Measurements from ENCODE around the gene GPC5. TPM values are rescaled to one million over a fixed set of nuclear protein-coding genes. Genes with fewer than 3 reads are reported as not detected.
"Not testable (repeated sequence)": the region's sequence is repeated elsewhere in the genome, so short reads cannot be mapped to it uniquely, and the experiment has no call there.

The GPC5 gene
- total RNA-seq, 2 donors from 2014 or later: not detected

DNA sequence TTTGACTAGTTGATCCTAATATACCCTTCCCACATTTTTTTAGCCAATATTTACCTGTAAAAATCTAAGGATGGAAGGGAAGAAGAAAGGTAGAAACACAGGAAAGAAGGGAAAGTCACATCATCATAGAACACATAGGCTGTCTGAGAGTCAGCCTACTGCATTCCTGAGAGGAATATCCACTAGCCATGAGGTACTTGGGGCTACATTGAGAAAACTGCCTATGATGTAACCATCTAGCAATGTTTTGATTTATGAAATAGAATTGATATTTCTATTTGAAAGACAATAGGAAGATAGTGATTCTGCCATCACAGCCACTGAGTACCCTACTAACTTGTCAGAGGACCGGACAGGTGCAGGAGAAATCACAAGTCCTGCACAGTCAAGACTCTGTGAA, 873.8 kb downstream of the GPC5 start:
- intact Hi-C loops (cut with DNase I): no loop called here
- WGBS, 2 donors: 79 to 100% methylated on average over 1 of the region's 1 CpG
- H3K36me3 ChIP-seq (replicated peaks in 1 of 2; ENCODE audit: insufficient read depth in 1 of 2, low read depth in 2 of 2): no peaks in the 10 kb centered on the region

DNA sequence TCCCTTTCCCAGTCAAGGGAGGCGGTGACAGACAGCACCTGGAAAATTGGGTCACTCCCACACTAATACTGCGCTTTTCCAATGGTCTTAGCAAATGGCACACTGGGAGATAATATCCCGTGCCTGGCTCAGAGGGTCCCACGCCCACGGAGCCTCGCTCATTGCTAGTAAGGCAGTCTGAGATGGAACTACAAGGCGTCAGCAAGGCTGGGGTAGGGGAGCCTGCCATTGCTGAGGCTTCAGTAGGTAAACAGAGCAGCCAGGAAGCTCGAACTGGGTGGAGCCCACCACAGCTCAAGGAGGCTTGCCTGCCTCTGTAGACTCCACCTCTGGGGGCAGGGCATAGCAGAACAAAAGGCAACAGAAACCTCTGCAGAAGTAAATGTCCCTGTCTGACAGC, 882.6 kb downstream of the GPC5 start:
- DNase-seq; H3K4me3 ChIP-seq; ATAC-seq; H3K36me3 ChIP-seq (replicated peaks in 1 of 2; ENCODE audit: insufficient read depth in 1 of 2, low read depth in 2 of 2); H3K27ac ChIP-seq; H3K27me3 ChIP-seq; intact Hi-C loops (cut with DNase I); H3K9me3 ChIP-seq; H3K4me1 ChIP-seq: not testable (repeated sequence)
- 70 to 82% methylated on average over 7 to 8 of the region's 8 CpGs for WGBS, 2 donors

More for the DNA sequence above, 873.8 kb downstream of the GPC5 start:
- TF ChIP-seq POLR2A (IDR thresholded peaks at IDR 0.05): no peak
- TF ChIP-seq CTCF (IDR thresholded peaks at IDR 0.05): no peak
- Histone ChIP-seq H3K4me3 (no peak overlapping the region), H3K27ac (no peak overlapping the region), H3K4me1 (no peaks in the 10 kb centered on the region), H3K9me3 (no peaks in the 10 kb centered on the region), H3K27me3 (no peaks in the 10 kb centered on the region)
- ATAC-seq: no peak
- DNase-seq: no peak

- H3K36me3 ChIP-seq (replicated peaks in 1 of 2; ENCODE audit: insufficient read depth in 1 of 2, low read depth in 2 of 2); H3K27me3 ChIP-seq; H3K9me3 ChIP-seq; DNase-seq; intact Hi-C loops (cut with DNase I); H3K4me3 ChIP-seq; H3K4me1 ChIP-seq; H3K27ac ChIP-seq; ATAC-seq: not testable (repeated sequence)
- WGBS, 2 donors: 91 to 96% methylated on average over 15 to 24 of the region's 29 CpGs
Measured at GRCh38 chr13:92290718-92291307, 892.4 kb downstream of the GPC5 start.

GRCh38 chr13:92294533-92294932, 896.1 kb downstream of the GPC5 start:
- H3K4me1 ChIP-seq; H3K36me3 ChIP-seq (replicated peaks in 1 of 2; ENCODE audit: insufficient read depth in 1 of 2, low read depth in 2 of 2); H3K27ac ChIP-seq; ATAC-seq; H3K4me3 ChIP-seq; H3K27me3 ChIP-seq; DNase-seq; H3K9me3 ChIP-seq; intact Hi-C loops (cut with DNase I): not testable (repeated sequence)
- WGBS, 2 donors: 74 to 82% methylated on average over 5 of the region's 5 CpGs

DNA sequence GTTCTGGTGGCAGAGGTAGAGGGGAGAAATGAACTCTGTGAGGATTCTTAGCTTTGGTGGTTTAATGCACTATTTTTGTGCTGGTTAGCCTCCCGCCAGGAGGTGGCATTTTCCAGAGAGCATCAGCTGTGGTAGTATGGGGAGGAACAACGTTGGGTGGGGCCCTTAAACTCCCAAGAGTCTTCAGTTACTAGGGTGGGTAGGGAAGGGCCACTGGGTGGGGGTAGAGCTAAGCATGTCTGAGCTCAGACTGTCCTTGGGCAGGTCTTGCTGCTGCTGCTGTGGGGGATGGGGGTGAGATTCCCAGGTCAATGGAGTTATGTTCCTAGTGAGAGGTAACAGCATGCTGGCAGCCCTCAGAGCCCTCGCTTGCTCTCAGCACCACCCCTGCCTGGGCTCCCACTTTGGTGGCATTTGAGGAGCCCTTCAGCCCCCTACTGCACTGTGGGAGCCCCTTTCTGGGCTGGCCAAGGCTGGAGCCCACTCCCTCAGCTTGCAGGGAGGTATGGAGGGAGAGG, 897.8 kb downstream of the GPC5 start:
- intact Hi-C loops (cut with DNase I); H3K27me3 ChIP-seq; ATAC-seq; H3K36me3 ChIP-seq (replicated peaks in 1 of 2; ENCODE audit: insufficient read depth in 1 of 2, low read depth in 2 of 2); H3K9me3 ChIP-seq; DNase-seq; H3K4me1 ChIP-seq; H3K4me3 ChIP-seq; H3K27ac ChIP-seq: not testable (repeated sequence)
- WGBS, 2 donors: 80 to 82% methylated on average over 2 to 3 of the region's 3 CpGs

DNA sequence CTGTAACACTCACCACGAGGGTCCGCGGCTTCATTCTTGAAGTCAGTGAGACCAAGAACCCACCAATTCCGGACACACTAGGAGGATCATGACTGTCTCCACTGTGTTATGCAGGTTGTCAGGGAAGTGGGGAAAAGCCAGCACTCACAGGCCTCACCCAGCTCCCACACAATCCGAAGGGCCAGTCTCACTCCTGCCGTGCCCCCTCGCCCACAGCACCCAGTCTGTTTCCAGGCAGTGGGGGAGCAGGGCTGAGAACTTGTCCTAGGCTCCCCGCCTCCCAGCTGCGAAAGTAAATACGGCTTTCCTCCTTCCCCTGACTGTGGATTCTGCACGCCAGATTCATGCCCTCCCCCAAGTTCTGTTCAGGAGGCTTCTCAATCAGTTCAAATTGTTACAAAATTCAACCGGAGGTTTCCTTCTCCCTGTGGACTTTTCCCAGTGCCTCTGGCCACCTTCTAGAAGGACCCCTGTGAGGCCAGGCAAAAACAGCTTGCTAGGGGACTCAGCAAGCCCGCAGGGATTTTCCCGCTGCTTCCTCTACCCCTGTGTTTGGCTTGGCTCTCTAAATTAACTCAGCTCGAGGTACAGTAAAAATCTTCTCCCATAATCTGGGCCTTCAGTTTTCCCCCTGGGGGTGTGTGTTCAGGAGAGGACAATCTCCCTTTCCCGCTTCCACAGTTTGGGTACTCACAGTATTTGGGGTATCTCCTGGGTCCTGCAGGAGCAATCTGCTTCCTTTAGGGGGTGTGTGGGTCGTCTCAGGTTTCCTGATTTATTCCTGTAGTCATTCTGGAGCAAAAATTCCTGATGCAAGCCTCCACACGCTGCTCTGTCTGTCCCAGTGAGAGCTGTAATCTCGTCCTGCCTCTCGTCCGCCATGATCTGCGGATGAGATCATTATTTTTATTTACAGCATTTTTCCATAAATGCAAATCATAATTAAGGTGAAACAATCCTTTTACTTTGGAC, 899.8 kb downstream of the GPC5 start:
- Histone ChIP-seq H3K4me3 (no peak overlapping the region), H3K27ac (no peak overlapping the region), H3K27me3 (no peaks in the 10 kb centered on the region), H3K36me3 (replicated peaks in 1 of 2; ENCODE audit: insufficient read depth in 1 of 2, low read depth in 2 of 2) (no peaks in the 10 kb centered on the region), H3K9me3 (no peaks in the 10 kb centered on the region), H3K4me1 (no peaks in the 10 kb centered on the region)
- DNase-seq: no peak
- ATAC-seq: no peak
- TF ChIP-seq CTCF (IDR thresholded peaks at IDR 0.05) (no peak), POLR2A (IDR thresholded peaks at IDR 0.05) (no peak)
- intact Hi-C loops (cut with DNase I): no loop called here
- 82% methylated on average over 22 of the region's 22 CpGs for WGBS, 2 donors
